Caco-2 (cell line): ENCODE data around the gene SLC17A5. TPM values are rescaled to one million over a fixed set of nuclear protein-coding genes. Genes with fewer than 3 reads are reported as not detected.

Source experiments
- BruUV-seq: library from RNA; stranded (reverse); fragments of 400-500 nt; replicated peaks from 2 replicates; lab custom pipeline; 2021; lab: Mats Ljungman, UMichigan
- CTCF ChIA-PET: fragments of 300-600 bp; sonication (Branson Sonifier 250); formaldehyde crosslinking; loops from one replicate; lab custom pipeline; 2022; ENCODE audit warnings: antibody characterized with exemption; lab: Charles Lee
- POLR2A ChIA-PET: fragments of 300-600 bp; sonication (Branson Sonifier 250); formaldehyde crosslinking; loops from one replicate; lab custom pipeline; 2022; ENCODE audit warnings: antibody characterized with exemption; lab: Charles Lee
- DNase-seq, 2 experiments: peaks; one replicate each; pipeline versions ENCODE4 v3.0.0 to v3.0.0-alpha.2; 2020 to 2022
- H3K27me3 ChIP-seq: replicated peaks from 2 replicates; pipeline ENCODE4 v1.6.0; 2011; ENCODE audit warnings: low read length; ENCODE audit not compliant: control insufficient read depth, insufficient read depth
- H3K36me3 ChIP-seq: 2 replicates; pipeline ENCODE4 v1.5.1; 2011; ENCODE audit warnings: low read length; ENCODE audit not compliant: control insufficient read depth, insufficient read depth
- H3K4me1 ChIP-seq: fragments of 250-450 bp; sonication (Bioruptor Pico); 2 replicates; pipeline ENCODE4 v1.5.1; 2020; ENCODE audit warnings: mild to moderate bottlenecking
- H3K4me3 ChIP-seq: 2 replicates; pipeline ENCODE4 v1.5.1; 2011; ENCODE audit warnings: low read depth, mild to moderate bottlenecking, control low read depth, low read length
- H3K9me3 ChIP-seq: fragments of 250-450 bp; sonication (Bioruptor Pico); 2 replicates; pipeline ENCODE4 v1.5.1; 2020; ENCODE audit warnings: mild to moderate bottlenecking, moderate library complexity
- H3K27ac Mint-ChIP-seq: one replicate; pipeline ENCODE4 v1.8.0; 2022; ENCODE audit warnings: mixed read lengths; ENCODE audit not compliant: unreplicated experiment
- H3K27me3 Mint-ChIP-seq: one replicate; pipeline ENCODE4 v1.8.0; 2022; ENCODE audit warnings: mixed read lengths; ENCODE audit not compliant: insufficient read depth, unreplicated experiment
- H3K36me3 Mint-ChIP-seq: one replicate; pipeline ENCODE4 v1.8.0; 2022; ENCODE audit warnings: mild to moderate bottlenecking, mixed read lengths; ENCODE audit not compliant: insufficient read depth, unreplicated experiment
- H3K4me1 Mint-ChIP-seq: one replicate; pipeline ENCODE4 v1.8.0; 2022; ENCODE audit warnings: low read depth, mixed read lengths; ENCODE audit not compliant: unreplicated experiment
- H3K4me3 Mint-ChIP-seq: one replicate; pipeline ENCODE4 v1.8.0; 2022; ENCODE audit warnings: mild to moderate bottlenecking, moderate library complexity, mixed read lengths; ENCODE audit not compliant: unreplicated experiment
- H3K9me3 Mint-ChIP-seq: one replicate; pipeline ENCODE4 v1.8.0; 2022; ENCODE audit warnings: mixed read lengths; ENCODE audit not compliant: unreplicated experiment
- intact Hi-C: fragments of 100-400 bp; cut with micrococcal nuclease; formaldehyde crosslinking; loops from one replicate; pipeline ENCODE4 v1.10.0; 2022; ENCODE audit not compliant: unreplicated experiment
- total RNA-seq: library from RNA; stranded (reverse); gene quantifications from 2 replicates; pipeline ENCODE4 v1.2.3, GENCODE V29; 2022
- TF ChIP-seq, protein P1 (sequence below), 2 experiments: fragments of 200-600 bp in 1 of 2; IDR thresholded peaks; 1 replicate in 1 of 2; 2 replicates in 1 of 2; pipeline versions ENCODE4 v1.5.1 to v1.8.0; 2011 to 2022; ENCODE audit warnings: antibody characterized with exemption in 1 of 2, control low read depth in 1 of 2, inconsistent platforms in 1 of 2, low read depth in 1 of 2, low read length in 1 of 2, mild to moderate bottlenecking in 1 of 2, moderate library complexity in 1 of 2; ENCODE audit not compliant: insufficient read depth in 1 of 2, severe bottlenecking in 1 of 2, unreplicated experiment in 1 of 2

The SLC17A5 gene
- total RNA-seq, 1 experiment from 2014 or later, result 13.0 TPM

DNA sequence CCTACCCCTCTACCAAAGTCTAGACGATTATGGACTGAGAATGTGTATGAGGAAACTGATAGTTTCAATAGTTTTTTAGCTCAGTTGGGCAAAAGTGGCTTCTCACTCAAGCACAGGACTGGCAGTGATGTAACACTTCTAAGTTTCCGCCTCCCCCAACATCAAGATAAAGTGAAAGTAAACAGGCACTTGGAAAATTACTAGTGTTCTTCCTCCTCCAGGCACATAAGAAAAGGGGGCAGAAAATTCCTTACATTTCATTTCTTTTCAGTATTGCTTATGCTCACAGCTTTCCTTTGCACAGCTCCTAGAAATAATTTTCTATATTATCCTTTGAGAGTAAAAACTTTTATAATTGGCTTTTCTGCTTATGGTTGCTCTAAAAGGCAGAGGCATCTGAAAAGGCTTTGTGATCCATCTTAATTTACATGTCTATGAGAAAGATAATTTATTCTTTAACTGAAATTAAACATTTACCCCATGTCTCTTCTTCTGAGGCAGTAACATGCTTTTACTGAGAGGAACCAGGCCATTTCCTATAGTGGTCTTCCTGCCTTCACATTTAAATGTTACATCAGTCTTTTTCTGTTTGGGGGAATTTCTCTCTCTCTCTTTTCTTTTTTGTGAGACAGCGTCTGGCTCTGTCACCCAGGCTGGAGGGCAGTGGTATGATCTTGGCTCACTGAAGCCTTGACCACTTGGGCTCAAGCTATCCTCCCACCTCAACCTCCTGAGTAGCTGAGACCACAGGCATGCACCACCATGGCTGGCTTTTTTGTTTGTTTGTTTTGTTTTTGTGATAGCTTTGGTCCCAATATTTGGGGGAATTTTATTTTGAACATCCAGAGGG, 68.0 kb downstream of the SLC17A5 start:
- no TSS peak for BruUV-seq

DNA sequence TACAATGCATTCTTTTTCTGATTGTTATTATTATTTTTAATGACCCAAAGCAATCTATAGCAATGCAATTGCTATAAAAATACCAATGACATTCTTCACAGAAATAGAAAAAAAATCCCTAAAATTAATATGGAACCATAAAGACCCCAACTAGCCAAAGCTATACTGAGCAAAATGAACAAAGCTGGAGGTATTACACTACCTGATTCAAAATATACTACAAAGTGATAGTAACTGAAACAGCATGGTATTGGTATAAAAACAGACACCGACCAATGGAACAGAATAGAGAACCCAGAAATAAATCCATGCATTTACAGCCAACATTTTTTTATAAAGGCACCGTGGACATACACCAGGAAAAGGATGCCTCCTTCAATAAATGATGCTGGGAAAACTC, 72.5 kb downstream of the SLC17A5 start:
- Mint-ChIP-seq H3K4me3 (peak overlapping the region; percentile 94), H3K27ac (peak overlapping the region; percentile 100), H3K9me3 (peaks cover 7% of the 10 kb centered on the region), H3K36me3 (peaks cover 26% of the 10 kb centered on the region), H3K27me3 (no peaks in the 10 kb centered on the region), H3K4me1 (peaks cover 27% of the 10 kb centered on the region)
- Histone ChIP-seq H3K4me1 (peaks cover 36% of the 10 kb centered on the region), H3K9me3 (peaks cover 3% of the 10 kb centered on the region; the same call in 1 of the 2 replicates), H3K36me3 (no peaks in the 10 kb centered on the region), H3K27me3 (no peaks in the 10 kb centered on the region), H3K4me3 (no peak overlapping the region)
- TF ChIP-seq, protein P1, sequence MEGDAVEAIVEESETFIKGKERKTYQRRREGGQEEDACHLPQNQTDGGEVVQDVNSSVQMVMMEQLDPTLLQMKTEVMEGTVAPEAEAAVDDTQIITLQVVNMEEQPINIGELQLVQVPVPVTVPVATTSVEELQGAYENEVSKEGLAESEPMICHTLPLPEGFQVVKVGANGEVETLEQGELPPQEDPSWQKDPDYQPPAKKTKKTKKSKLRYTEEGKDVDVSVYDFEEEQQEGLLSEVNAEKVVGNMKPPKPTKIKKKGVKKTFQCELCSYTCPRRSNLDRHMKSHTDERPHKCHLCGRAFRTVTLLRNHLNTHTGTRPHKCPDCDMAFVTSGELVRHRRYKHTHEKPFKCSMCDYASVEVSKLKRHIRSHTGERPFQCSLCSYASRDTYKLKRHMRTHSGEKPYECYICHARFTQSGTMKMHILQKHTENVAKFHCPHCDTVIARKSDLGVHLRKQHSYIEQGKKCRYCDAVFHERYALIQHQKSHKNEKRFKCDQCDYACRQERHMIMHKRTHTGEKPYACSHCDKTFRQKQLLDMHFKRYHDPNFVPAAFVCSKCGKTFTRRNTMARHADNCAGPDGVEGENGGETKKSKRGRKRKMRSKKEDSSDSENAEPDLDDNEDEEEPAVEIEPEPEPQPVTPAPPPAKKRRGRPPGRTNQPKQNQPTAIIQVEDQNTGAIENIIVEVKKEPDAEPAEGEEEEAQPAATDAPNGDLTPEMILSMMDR (IDR thresholded peaks at IDR 0.05; ENCODE audit: insufficient read depth in 1 of 2, low read depth in 1 of 2, low read length in 1 of 2, severe bottlenecking in 1 of 2, unreplicated experiment in 1 of 2), result no peak
- ChIA-PET POLR2A (interaction anchor here (1.2 to 3.3 kb wide), 3 partner anchors 14 to 59 kb away, joined by 9 to 38 read pairs (median 15); partner anchors contain the start of gene EEF1A1), CTCF (interaction anchor here (0.7 to 2.1 kb wide), 3 partner anchors 11 to 1719 kb away, joined by 3 to 9 read pairs (median 3); no protein-coding TSS in a partner anchor)
- no peak for DNase-seq
- intact Hi-C loops, result loop anchor here (2.0 kb wide), 2 partner anchors 30 to 74 kb away; no protein-coding TSS in a partner anchor
- BruUV-seq, result no TSS peak

More for the DNA sequence above, 68.0 kb downstream of the SLC17A5 start:
- POLR2A ChIA-PET, result interaction anchor here (0.7 to 2.3 kb wide), 5 partner anchors 19 to 277 kb away, joined by 3 to 18 read pairs (median 3); partner anchors contain the start of gene EEF1A1
- Mint-ChIP-seq H3K4me1 (peaks cover 22% of the 10 kb centered on the region), H3K27ac (peak overlapping the region; percentile 95), H3K36me3 (peaks cover 20% of the 10 kb centered on the region), H3K27me3 (no peaks in the 10 kb centered on the region), H3K4me3 (peak overlapping the region; percentile 60), H3K9me3 (peaks cover 3% of the 10 kb centered on the region)
- Histone ChIP-seq H3K27me3 (no peaks in the 10 kb centered on the region), H3K9me3 (peaks cover 3% of the 10 kb centered on the region; the same call in 1 of the 2 replicates), H3K36me3 (no peaks in the 10 kb centered on the region), H3K4me1 (peaks cover 16% of the 10 kb centered on the region; the same call in 1 of the 2 replicates), H3K4me3 (no peak overlapping the region)
- CTCF ChIA-PET, result interaction anchor here (1.1 kb wide), 1 partner anchor 65 kb away, joined by 4 read pairs; the partner anchor contains the start of gene EEF1A1
- intact Hi-C loops, result loop anchor here (1.0 kb wide), 1 partner anchor 64 kb away; the partner anchor contains the start of gene EEF1A1
- TF ChIP-seq, protein P1 (IDR thresholded peaks at IDR 0.05; ENCODE audit: insufficient read depth in 1 of 2, low read depth in 1 of 2, low read length in 1 of 2, severe bottlenecking in 1 of 2, unreplicated experiment in 1 of 2), result no peak
- peak; percentile 54 to 65 for DNase-seq
